Ovary (tissue), 1 donor: ENCODE measurements around the gene GRIPAP1.

Experiments
- EP300 ChIP-seq: sonication (generic); formaldehyde crosslinking; IDR thresholded peaks from one replicate; pipeline ENCODE4 v1.6.1; 2017; ENCODE audit warnings: antibody characterized with exemption
- POLR2A ChIP-seq: fragments of 450-650 bp; IDR thresholded peaks from one replicate; pipeline ENCODE4 v1.6.1; 2017; ENCODE audit warnings: antibody characterized with exemption, mild to moderate bottlenecking, moderate library complexity

DNA sequence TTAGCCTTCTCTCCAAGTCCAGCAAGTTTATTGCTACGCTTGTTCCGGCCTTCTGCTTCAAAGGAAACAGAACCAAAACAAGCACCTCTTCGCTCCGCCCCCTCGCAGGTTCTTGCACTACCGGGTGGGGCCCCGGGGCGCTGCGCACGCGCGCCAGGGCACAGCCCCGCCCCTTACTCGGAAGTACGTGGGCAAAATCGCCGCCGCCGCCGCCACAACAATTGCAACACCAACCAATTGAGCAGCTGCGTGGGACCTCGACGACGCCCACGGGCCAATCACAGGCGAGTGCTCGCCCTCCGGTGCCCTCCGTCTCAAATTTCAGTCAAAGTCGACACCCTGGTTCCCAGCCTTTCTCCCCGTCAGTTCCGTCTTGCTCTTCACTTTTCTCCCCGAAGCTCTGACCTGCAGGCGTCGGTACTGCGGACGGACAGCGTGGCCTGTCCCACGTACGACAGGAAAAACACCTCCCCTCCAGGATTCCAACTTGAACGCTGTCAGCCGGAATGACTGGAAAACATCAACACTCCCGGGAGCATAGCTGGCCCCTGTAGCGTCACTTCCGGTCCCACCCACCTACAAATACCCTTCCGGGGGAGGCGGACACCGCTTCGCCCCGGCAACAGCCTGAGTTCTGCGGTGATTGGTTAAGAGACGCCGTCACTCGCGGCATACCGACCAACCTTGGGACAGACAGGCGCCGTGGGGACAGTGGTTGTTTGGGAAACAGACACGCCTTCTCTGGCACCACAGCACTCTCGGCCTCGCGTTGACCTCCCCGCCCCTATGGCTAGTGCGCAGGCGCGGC lies 44.0 kb downstream of the GRIPAP1 start:
- peak; percentile 54 for TF ChIP-seq EP300
- peak; percentile 84 for TF ChIP-seq POLR2A
